ENCODE measurements around the gene AP1G1. TPM values are rescaled to one million over a fixed set of nuclear protein-coding genes. Genes with fewer than 3 reads are reported as not detected.

Gene AP1G1
- polyA plus RNA-seq, 1 of the 3 experiments (the other 2 are of a cell fraction): 23.8 TPM

GRCh38 chr16:71769222-71769621 is 39.4 kb downstream of the AP1G1 start:
- peaks cover 53 to 81% of the 10 kb centered on the region in 2 experiments for H3K36me3 ChIP-seq (replicated peaks in 1 of 2; ENCODE audit: control insufficient read depth in 1 of 2, insufficient read depth in 2 of 2, low read length in 1 of 2)
- H3K4me3 ChIP-seq (ENCODE audit: low read depth in 2 of 2, low read length in 1 of 2): no peak overlapping the region
- H3F3A ChIP-seq (replicated peaks; ENCODE audit: insufficient read depth): peaks cover 31% of the 10 kb centered on the region
- H2AFZ ChIP-seq (ENCODE audit: low read depth): no peak overlapping the region
- peaks cover 0 to 16% of the 10 kb centered on the region in 2 experiments; a peak in 2 of 4 replicates for H3K4me1 ChIP-seq (ENCODE audit: control insufficient read depth in 1 of 2, insufficient read depth in 2 of 2, low read depth in 1 of 2, low read length in 1 of 2)
- peaks cover 21% of the 10 kb centered on the region for H3K79me2 ChIP-seq (ENCODE audit: insufficient read depth)
- H3K27ac ChIP-seq (ENCODE audit: low read depth in 2 of 2, low read length in 1 of 2): no peak overlapping the region
- peaks cover 11% of the 10 kb centered on the region; the same call in 1 of the 2 replicates for H4K20me1 ChIP-seq (ENCODE audit: insufficient read depth)
- no peak for TF ChIP-seq CHD2 (IDR thresholded peaks at IDR 0.05; ENCODE audit: low read length, partially characterized antibody)
- TF ChIP-seq RFX5 (IDR thresholded peaks at IDR 0.05; ENCODE audit: low read length): no peak
- TF ChIP-seq GABPA (IDR thresholded peaks at IDR 0.05; ENCODE audit: low read depth): no peak
- TF ChIP-seq RCOR1 (IDR thresholded peaks at IDR 0.05; ENCODE audit: low read length): no peak
- TF ChIP-seq CTCF (IDR thresholded peaks at IDR 0.05): no peak
- TF ChIP-seq MAX (IDR thresholded peaks at IDR 0.05; ENCODE audit: low read depth): no peak
- TF ChIP-seq TAF1 (IDR thresholded peaks at IDR 0.05; ENCODE audit: borderline replicate concordance, low read depth, low read length): no peak
- no peak for TF ChIP-seq MXI1 (IDR thresholded peaks at IDR 0.05; ENCODE audit: low read depth, low read length)
- TF ChIP-seq FOXJ3 (CRISPR knock-in tag; IDR thresholded peaks at IDR 0.05): no peak
- TF ChIP-seq GATA2 (CRISPR knock-in tag; IDR thresholded peaks at IDR 0.05): no peak
- H3K4me2 ChIP-seq: no peak overlapping the region
- no peaks in the 10 kb centered on the region for H3K9me3 ChIP-seq
- WGBS (ENCODE audit: low lambda C conversion rate): 95% methylated on average over 1 of the region's 1 CpG
- POLR2A ChIA-PET: no interaction called here
- no peak overlapping the region for H3K9ac ChIP-seq
- no peaks in the 10 kb centered on the region for H3K27me3 ChIP-seq (ENCODE audit: insufficient read depth)
- DNase-seq: no peak
- H3K9me2 ChIP-seq: no peaks in the 10 kb centered on the region
- CTCF ChIA-PET: interaction anchor here (0.6 kb wide), 1 partner anchor 155 kb away, joined by 3 read pairs; no protein-coding TSS in a partner anchor

- H3K27me3 ChIP-seq (ENCODE audit: insufficient read depth): no peaks in the 10 kb centered on the region
- H3K4me1 ChIP-seq (ENCODE audit: control insufficient read depth in 1 of 2, insufficient read depth in 2 of 2, low read depth in 1 of 2, low read length in 1 of 2): peaks cover 0 to 25% of the 10 kb centered on the region in 2 experiments; a peak in 2 of 4 replicates
- H3K36me3 ChIP-seq (replicated peaks in 1 of 2; ENCODE audit: control insufficient read depth in 1 of 2, insufficient read depth in 2 of 2, low read length in 1 of 2): peaks cover 58 to 83% of the 10 kb centered on the region in 2 experiments
- POLR2A ChIA-PET: no interaction called here
- no peak overlapping the region for H3K4me3 ChIP-seq (ENCODE audit: low read depth in 2 of 2, low read length in 1 of 2)
- H3F3A ChIP-seq (replicated peaks; ENCODE audit: insufficient read depth): peaks cover 29% of the 10 kb centered on the region
- CTCF ChIA-PET: interaction anchor here (0.7 to 1.6 kb wide), 2 partner anchors 15 to 194 kb away, joined by 3 to 5 read pairs; no protein-coding TSS in a partner anchor
- no peaks in the 10 kb centered on the region for H3K9me2 ChIP-seq
- no peaks in the 10 kb centered on the region for H3K9me3 ChIP-seq
- 0 out of 2 replicates have a peak, but pooled peaks cover 6% of the 10 kb centered on the region for H4K20me1 ChIP-seq (ENCODE audit: insufficient read depth)
- 93% methylated on average over 3 of the region's 3 CpGs for WGBS (ENCODE audit: low lambda C conversion rate)
- peak overlapping the region in 1 of 2 experiments; percentile 11; a peak in 1 of 4 replicates for H3K27ac ChIP-seq (ENCODE audit: low read depth in 2 of 2, low read length in 1 of 2)
- no peak for DNase-seq
- no peak overlapping the region for H3K9ac ChIP-seq
- 0 out of 2 replicates have a peak overlapping the region, but pooled peaks have one; percentile 7 for H3K4me2 ChIP-seq
- H2AFZ ChIP-seq (ENCODE audit: low read depth): no peak overlapping the region
- H3K79me2 ChIP-seq (ENCODE audit: insufficient read depth): peaks cover 10% of the 10 kb centered on the region
- TF ChIP-seq RCOR1 (IDR thresholded peaks at IDR 0.05; ENCODE audit: low read length) (no peak), YY1 (IDR thresholded peaks at IDR 0.05; ENCODE audit: low read depth) (no peak), USF2 (IDR thresholded peaks at IDR 0.05; ENCODE audit: borderline replicate concordance, low read depth, low read length) (no peak), JUND (IDR thresholded peaks at IDR 0.05) (no peak), EZH2phosphoT487 (IDR thresholded peaks at IDR 0.05; ENCODE audit: borderline replicate concordance, low read depth) (no peak), FOXJ3 (CRISPR knock-in tag; IDR thresholded peaks at IDR 0.05) (no peak), ZBTB33 (IDR thresholded peaks at IDR 0.05; ENCODE audit: borderline replicate concordance, low read depth) (no peak), TAF1 (IDR thresholded peaks at IDR 0.05; ENCODE audit: borderline replicate concordance, low read depth, low read length) (no peak), CHD2 (IDR thresholded peaks at IDR 0.05; ENCODE audit: low read length, partially characterized antibody) (no peak), EP300 (IDR thresholded peaks at IDR 0.05; ENCODE audit: borderline replicate concordance in 1 of 2, low read depth in 1 of 2, low read length in 1 of 2) (no peak)
Observed at GRCh38 chr16:71767060-71767900, 41.4 kb downstream of the AP1G1 start.

Measured in SK-N-SH (cell line).